ENCODE data around the gene TNFAIP8L3.
"Not testable (repeated sequence)": the region's sequence is repeated elsewhere in the genome, so short reads cannot be mapped to it uniquely, and the experiment has no call there.

The TNFAIP8L3 gene

GRCh38 chr15:51094606-51095569, at the start of gene TNFAIP8L3:
TSS of gene TNFAIP8L3 (minus strand) at chr15:51094906. CDS start at chr15:51094595, 311 bp downstream.
- DNase-seq (ENCODE audit: extremely low read depth in 1 of 2, low read depth in 1 of 2), result no peak

DNA sequence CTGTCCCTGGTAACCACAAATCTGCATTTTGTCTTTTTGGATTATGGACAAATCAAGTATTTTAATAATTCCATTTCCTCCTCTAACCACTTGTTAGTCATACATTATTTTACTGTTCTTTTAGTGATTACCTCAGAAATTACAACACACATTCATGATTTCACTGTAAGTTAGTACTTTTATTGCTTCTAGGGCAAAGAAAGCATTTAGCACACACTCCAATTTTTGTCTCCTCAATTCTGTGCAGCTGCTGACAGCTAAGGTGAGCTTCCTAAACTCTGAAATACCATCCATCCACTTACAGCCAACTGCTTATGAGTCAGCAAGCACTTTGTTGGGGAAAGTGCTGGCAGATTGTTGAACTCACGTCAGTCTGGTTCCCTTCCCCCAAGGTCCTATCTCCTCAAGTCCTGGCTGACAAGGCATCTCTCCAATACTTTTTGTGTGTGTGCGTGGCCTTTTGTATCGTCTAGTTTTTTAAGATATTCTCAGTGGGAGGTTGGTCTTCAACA, 49.4 kb upstream of the TNFAIP8L3 start:
- no peak for DNase-seq (ENCODE audit: extremely low read depth in 1 of 2, low read depth in 1 of 2)

GRCh38 chr15:51140347-51140746, 45.6 kb upstream of the TNFAIP8L3 start:
- not testable (repeated sequence) for DNase-seq (ENCODE audit: extremely low read depth in 1 of 2, low read depth in 1 of 2)

GRCh38 chr15:51139091-51139490, 44.4 kb upstream of the TNFAIP8L3 start:
- no peak for DNase-seq (ENCODE audit: extremely low read depth in 1 of 2, low read depth in 1 of 2)

- DNase-seq (ENCODE audit: extremely low read depth in 1 of 2, low read depth in 1 of 2), result no peak
These were observed 43.2 kb upstream of the TNFAIP8L3 start for GRCh38 chr15:51137880-51138430.

DNA sequence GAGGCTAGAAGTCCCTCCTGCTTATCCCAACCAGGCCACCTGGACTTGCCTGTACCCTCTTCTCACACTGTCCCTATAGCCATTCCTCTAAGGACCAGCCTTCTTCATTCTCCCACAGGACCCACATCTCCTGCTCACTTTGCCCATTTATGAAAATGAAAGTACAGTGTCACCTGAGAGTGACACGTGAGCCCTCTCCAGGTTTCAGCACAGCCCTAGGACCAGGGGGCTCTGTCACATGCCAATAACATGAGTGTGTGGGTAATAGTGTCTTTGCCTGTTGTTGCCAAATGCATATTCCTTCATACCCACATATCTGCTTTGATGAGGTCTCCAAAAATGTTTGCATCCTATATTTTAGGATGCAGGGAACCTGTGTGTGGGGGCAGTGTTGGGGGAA, 42.3 kb upstream of the TNFAIP8L3 start:
- DNase-seq (ENCODE audit: extremely low read depth in 1 of 2, low read depth in 1 of 2), result no peak

DNA sequence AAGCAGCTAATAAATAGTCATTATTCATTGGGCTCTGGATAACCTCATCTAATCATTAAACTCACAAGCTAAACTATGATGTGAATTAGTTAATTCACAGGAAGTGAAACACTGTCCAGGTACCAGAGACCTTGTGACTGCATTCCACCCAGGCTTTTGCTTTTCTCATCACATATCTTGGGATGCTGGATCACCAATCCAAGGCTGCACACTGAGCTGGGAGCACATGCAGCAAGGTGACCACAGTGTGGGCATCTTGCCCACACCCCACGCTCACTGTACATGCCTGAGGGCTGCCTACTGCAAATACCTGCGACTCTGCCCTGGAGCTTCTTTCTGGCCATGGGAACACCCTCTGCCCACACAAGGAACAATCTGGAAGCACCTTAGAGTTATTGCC, 40.6 kb upstream of the TNFAIP8L3 start:
- DNase-seq (ENCODE audit: extremely low read depth in 1 of 2, low read depth in 1 of 2), result no peak

- DNase-seq (ENCODE audit: extremely low read depth in 1 of 2, low read depth in 1 of 2), result no peak
These were observed 39.9 kb upstream of the TNFAIP8L3 start for GRCh38 chr15:51134416-51135199.

- no peak for DNase-seq (ENCODE audit: extremely low read depth in 1 of 2, low read depth in 1 of 2)
These were observed 38.5 kb upstream of the TNFAIP8L3 start for GRCh38 chr15:51133140-51133765.

DNA sequence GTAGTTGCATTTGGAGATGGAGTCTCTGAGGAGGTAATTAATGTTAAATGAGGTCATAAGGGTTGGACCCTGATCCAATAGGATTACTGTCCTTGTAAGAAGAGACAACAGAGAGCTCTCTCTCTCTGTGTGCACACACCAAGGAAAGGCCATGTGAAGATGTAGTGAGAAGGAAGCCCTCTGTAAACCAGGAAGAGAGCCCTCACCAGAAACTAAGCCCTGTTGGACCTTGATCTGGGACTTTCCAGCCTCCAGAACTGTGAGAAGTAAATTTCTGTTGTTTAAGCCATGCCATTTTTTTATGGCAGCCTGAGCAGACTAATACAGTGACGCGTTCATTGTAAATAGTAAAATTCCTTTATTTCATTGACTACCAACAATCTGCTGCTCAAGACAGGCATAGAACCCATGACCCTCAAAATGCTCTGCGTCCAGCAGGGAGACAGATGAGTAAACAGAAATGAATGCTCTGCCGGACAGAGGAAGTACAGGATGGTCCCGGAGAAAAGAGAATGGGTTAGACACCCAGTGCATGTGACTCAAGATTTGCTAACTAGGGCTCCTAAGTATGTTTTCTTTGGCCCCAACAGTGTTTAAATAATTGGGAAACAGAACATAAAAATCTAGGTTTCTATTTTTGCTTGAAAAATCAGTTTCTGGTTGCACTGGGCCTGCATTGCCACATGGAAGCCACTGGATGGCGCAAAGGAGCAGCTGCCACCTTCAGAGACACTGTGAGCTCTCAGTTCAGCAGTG, 37.9 kb upstream of the TNFAIP8L3 start:
- DNase-seq (ENCODE audit: extremely low read depth in 1 of 2, low read depth in 1 of 2), result no peak

GRCh38 chr15:51131596-51132290, 37.0 kb upstream of the TNFAIP8L3 start:
- DNase-seq (ENCODE audit: extremely low read depth in 1 of 2, low read depth in 1 of 2), result no peak

GRCh38 chr15:51130344-51130743, 35.6 kb upstream of the TNFAIP8L3 start:
- DNase-seq (ENCODE audit: extremely low read depth in 1 of 2, low read depth in 1 of 2), result no peak

DNA sequence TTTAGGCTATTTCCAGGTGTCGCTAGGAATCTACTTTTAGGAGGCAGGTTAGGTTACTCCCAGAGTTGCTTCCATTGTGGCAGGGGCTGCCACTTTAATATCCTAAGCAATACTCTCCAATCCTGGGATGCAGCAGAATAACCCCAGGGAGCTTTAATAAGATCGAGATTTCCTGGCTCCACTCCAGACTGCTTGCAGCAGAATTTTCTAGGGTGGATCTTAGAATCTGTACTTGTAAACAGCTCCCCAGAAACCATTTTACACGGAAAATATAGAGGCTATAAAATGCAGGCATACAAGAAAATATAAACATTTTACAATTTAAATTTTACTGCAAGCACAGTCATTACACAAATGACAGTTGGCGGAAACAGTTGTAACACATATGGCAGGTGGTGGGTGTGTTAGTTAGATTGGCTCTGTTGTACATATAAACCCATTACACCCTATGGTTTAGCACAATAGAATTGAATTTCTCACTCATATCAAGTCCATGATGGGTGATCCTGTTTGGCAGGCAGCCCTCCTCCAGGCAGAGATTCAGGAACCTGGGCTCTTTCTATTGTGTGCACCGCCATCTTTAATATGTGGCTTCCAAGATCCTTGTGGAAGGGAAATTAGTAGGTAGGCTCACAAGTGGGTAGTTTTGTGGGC, 35.0 kb upstream of the TNFAIP8L3 start:
- DNase-seq (ENCODE audit: extremely low read depth in 1 of 2, low read depth in 1 of 2), result no peak

- no peak for DNase-seq (ENCODE audit: extremely low read depth in 1 of 2, low read depth in 1 of 2)
These were observed 34.0 kb upstream of the TNFAIP8L3 start for GRCh38 chr15:51128701-51129100.

DNA sequence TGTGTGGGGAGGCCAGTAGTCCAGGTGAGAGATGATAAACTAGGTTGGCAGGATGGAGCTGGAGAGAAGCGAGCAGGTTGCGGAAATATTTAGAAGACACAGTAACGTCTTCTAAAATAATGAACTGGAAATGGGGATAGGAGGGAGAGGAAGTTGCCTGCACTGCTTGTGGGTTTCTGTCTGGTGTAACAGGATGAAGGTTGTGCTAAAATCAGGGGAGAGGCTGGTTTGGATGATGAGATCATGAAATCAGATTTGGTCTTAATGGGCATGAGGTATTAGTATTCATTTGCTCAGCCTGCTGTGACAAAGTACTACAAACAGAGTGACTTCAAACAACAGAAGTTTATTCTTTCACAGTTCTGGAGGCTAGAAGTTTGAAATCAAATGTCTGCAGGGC, 32.1 kb upstream of the TNFAIP8L3 start:
- DNase-seq (ENCODE audit: extremely low read depth in 1 of 2, low read depth in 1 of 2), result no peak

DNA sequence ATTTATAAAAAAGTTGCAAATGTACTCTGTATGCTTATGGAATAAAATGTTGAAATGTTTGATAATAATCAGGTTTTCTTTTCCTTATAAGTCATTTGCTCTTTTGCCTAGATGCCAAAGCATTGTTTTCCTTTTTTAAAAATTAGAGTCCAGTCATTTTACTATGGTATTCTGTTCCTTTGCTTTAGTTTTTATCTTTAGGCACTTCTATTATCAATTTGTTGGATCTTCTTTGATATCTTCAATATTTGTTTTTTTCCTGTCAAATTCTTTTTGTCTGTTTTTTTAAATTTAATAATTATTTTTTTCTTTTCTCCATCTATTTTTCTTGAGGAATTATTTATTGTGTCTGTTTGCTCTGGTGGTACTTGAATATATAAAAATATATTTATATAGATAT, 28.3 kb upstream of the TNFAIP8L3 start:
- not testable (repeated sequence) for DNase-seq (ENCODE audit: extremely low read depth in 1 of 2, low read depth in 1 of 2)

DNA sequence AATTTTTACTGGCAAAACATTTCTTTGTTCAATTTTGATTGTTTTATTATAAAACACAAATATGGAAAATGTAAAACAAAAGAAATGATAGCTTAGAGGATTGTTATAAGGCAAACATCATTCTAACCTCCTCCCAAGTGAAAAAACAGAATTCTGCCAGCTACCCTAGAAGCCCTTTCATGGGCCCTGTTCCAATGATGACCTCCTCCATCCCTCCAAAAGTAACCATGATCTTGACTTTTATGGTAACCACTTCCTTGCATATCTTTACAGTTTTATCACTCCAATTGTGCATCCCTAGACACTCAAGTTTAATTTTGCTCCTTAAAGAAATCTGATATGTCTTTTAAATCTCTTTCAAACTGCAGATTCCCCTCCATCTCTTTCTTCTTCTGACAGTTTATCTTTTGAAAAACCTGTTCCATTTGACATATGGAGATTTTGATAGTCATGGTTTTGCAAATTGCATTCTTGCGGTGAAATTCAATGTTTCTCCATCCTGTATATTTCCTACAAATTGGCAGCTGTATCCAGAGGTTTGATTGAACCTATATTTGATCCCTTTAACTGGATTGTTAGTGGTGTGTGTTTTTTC, 27.0 kb upstream of the TNFAIP8L3 start:
- DNase-seq (ENCODE audit: extremely low read depth in 1 of 2, low read depth in 1 of 2), result no peak

- DNase-seq (ENCODE audit: extremely low read depth in 1 of 2, low read depth in 1 of 2), result peak in 1 of 2 donors; percentile 11
These were observed 26.4 kb upstream of the TNFAIP8L3 start for GRCh38 chr15:51121118-51121517.

DNA sequence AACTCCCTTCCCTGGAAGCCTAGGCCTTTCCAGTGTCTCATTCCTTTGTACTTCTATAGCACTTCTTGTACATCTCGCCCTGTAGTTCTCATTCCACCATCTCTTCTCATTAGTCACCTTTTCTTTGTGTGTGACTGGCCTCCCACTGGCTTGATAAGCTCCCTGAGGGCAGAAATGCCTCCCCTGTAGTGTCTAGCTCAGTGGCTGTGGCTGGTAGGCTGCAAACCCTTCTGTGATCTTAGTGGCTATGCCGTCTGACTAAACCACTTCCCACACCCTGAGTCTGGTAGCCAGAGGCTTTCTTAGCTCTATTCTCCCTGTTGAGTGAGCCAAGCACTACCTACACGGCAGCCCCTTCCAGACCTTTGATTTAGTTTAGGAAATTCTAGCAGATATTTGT, 24.4 kb upstream of the TNFAIP8L3 start:
- DNase-seq (ENCODE audit: extremely low read depth in 1 of 2, low read depth in 1 of 2), result no peak
